Measurements from ENCODE around the gene METTL2A. TPM values are rescaled to one million over a fixed set of nuclear protein-coding genes. Genes with fewer than 3 reads are reported as not detected.

The METTL2A gene
- polyA plus RNA-seq, 1 of the 3 experiments (the other 2 are of a cell fraction): 16.8 TPM

- no peak overlapping the region for H3K4me3 ChIP-seq (ENCODE audit: low read depth in 2 of 2, low read length in 1 of 2)
- H3K9me2 ChIP-seq: no peaks in the 10 kb centered on the region
- H3K79me2 ChIP-seq (ENCODE audit: insufficient read depth): no peaks in the 10 kb centered on the region
- no peaks in the 10 kb centered on the region for H3F3A ChIP-seq (replicated peaks; ENCODE audit: insufficient read depth)
- WGBS (ENCODE audit: low lambda C conversion rate): 34% methylated on average over 1 of the region's 1 CpG
- H3K4me2 ChIP-seq: no peak overlapping the region
- no peaks in the 10 kb centered on the region for H4K20me1 ChIP-seq (ENCODE audit: insufficient read depth)
- no peaks in the 10 kb centered on the region for H3K4me1 ChIP-seq (ENCODE audit: control insufficient read depth in 1 of 2, insufficient read depth in 2 of 2, low read depth in 1 of 2, low read length in 1 of 2)
- no peaks in the 10 kb centered on the region for H3K36me3 ChIP-seq (replicated peaks in 1 of 2; ENCODE audit: control insufficient read depth in 1 of 2, insufficient read depth in 2 of 2, low read length in 1 of 2)
- POLR2A ChIA-PET: no interaction called here
- no peak overlapping the region for H2AFZ ChIP-seq (ENCODE audit: low read depth)
- H3K9me3 ChIP-seq: no peaks in the 10 kb centered on the region
- no peak for DNase-seq
- TF ChIP-seq IRF3 (IDR thresholded peaks at IDR 0.05; ENCODE audit: low read depth, low read length) (no peak), PBX3 (IDR thresholded peaks at IDR 0.05) (no peak), FOXM1 (IDR thresholded peaks at IDR 0.05; ENCODE audit: low read depth) (no peak), POLR2AphosphoS5 (IDR thresholded peaks at IDR 0.05; ENCODE audit: low read depth, low read length) (no peak), NFIC (IDR thresholded peaks at IDR 0.05; ENCODE audit: borderline replicate concordance) (no peak), EZH2phosphoT487 (IDR thresholded peaks at IDR 0.05; ENCODE audit: borderline replicate concordance, low read depth) (no peak), SIN3A (IDR thresholded peaks at IDR 0.05; ENCODE audit: borderline replicate concordance, low read depth, low read length) (no peak), GABPA (IDR thresholded peaks at IDR 0.05; ENCODE audit: low read depth) (no peak), USF2 (IDR thresholded peaks at IDR 0.05; ENCODE audit: borderline replicate concordance, low read depth, low read length) (no peak), YY1 (IDR thresholded peaks at IDR 0.05; ENCODE audit: low read depth) (no peak), ZBTB33 (IDR thresholded peaks at IDR 0.05; ENCODE audit: borderline replicate concordance, low read depth) (no peak), RXRA (IDR thresholded peaks at IDR 0.05; ENCODE audit: borderline replicate concordance, low read depth) (no peak), RAD21 (IDR thresholded peaks at IDR 0.05; ENCODE audit: low read length) (no peak), MXI1 (IDR thresholded peaks at IDR 0.05; ENCODE audit: low read depth, low read length) (no peak), CHD2 (IDR thresholded peaks at IDR 0.05; ENCODE audit: low read length, partially characterized antibody) (no peak), SMC3 (IDR thresholded peaks at IDR 0.05; ENCODE audit: low read depth, low read length) (no peak), RFX5 (IDR thresholded peaks at IDR 0.05; ENCODE audit: low read length) (no peak), JUND (IDR thresholded peaks at IDR 0.05) (no peak), TEAD4 (IDR thresholded peaks at IDR 0.05; ENCODE audit: borderline replicate concordance, insufficient read depth) (no peak), GATA2 (CRISPR knock-in tag; IDR thresholded peaks at IDR 0.05) (no peak)
- no peak overlapping the region for H3K9ac ChIP-seq
- CTCF ChIA-PET: no interaction called here
- no peak overlapping the region for H3K27ac ChIP-seq (ENCODE audit: low read depth in 2 of 2, low read length in 1 of 2)
- H3K27me3 ChIP-seq (ENCODE audit: insufficient read depth): peaks cover 11% of the 10 kb centered on the region; the same call in 1 of the 2 replicates
These were observed 34.8 kb upstream of the METTL2A start for GRCh38 chr17:62388856-62389255.

Data from SK-N-SH (cell line).